Measurements from ENCODE around the gene ADAMTS3. TPM values are rescaled to one million over a fixed set of nuclear protein-coding genes. Genes with fewer than 3 reads are reported as not detected.

ADAMTS3 gene
- total RNA-seq, 1 donor from 2014 or later, result 0.89 TPM

DNA sequence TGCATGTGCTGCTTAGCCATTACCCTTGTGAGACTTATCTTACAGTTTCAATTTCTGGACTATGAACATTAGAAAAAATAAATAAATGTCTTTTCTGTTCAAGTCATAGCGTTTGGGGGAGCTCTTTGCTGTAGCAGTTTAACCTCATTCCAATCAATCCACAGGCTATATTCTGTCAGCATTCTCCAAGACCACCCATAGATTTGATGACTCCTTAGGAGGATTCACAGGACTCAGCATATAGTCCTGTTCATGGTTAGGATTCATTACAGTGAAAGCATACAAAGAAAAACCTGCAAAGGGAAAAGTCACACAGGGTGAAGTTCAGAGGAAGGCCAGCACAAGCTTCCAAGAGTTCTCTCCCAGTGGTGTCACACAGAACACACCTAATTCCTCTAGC lies 180.5 kb downstream of the ADAMTS3 start:
- Mint-ChIP-seq H3K9me3 (ENCODE audit: low read depth) (no peaks in the 10 kb centered on the region), H3K4me3 (ENCODE audit: low read depth) (no peak overlapping the region), H3K27ac (no peak overlapping the region), H3K27me3 (no peaks in the 10 kb centered on the region), H3K4me1 (ENCODE audit: low read depth) (peaks cover 1% of the 10 kb centered on the region), H3K36me3 (ENCODE audit: insufficient read depth) (no peaks in the 10 kb centered on the region)
- DNase-seq (ENCODE audit: low spot score, unreplicated experiment), result no peak
- TF ChIP-seq, protein P1, sequence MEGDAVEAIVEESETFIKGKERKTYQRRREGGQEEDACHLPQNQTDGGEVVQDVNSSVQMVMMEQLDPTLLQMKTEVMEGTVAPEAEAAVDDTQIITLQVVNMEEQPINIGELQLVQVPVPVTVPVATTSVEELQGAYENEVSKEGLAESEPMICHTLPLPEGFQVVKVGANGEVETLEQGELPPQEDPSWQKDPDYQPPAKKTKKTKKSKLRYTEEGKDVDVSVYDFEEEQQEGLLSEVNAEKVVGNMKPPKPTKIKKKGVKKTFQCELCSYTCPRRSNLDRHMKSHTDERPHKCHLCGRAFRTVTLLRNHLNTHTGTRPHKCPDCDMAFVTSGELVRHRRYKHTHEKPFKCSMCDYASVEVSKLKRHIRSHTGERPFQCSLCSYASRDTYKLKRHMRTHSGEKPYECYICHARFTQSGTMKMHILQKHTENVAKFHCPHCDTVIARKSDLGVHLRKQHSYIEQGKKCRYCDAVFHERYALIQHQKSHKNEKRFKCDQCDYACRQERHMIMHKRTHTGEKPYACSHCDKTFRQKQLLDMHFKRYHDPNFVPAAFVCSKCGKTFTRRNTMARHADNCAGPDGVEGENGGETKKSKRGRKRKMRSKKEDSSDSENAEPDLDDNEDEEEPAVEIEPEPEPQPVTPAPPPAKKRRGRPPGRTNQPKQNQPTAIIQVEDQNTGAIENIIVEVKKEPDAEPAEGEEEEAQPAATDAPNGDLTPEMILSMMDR (IDR thresholded peaks at IDR 0.05; ENCODE audit: unreplicated experiment), result no peak

DNA sequence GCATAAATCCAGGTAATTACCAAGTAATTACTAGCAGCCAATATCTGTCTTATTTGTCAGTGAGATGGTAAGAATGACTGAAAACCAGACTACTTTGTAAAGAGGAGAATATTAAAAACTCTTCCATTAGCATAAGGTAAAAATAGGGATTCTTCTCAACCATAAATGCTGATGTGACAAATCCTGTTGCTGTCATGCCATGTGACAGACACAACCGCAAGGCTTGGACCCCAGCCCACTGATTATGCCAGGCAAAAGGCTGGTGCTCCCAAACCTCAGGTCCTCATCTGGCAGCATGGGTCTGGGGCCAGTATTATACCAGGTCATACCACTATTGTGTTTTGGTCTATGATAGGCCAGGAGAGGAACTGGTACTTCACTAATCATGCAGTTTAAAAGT lies 181.1 kb downstream of the ADAMTS3 start:
- Mint-ChIP-seq H3K27me3 (no peaks in the 10 kb centered on the region), H3K27ac (no peak overlapping the region), H3K4me1 (ENCODE audit: low read depth) (peaks cover 7% of the 10 kb centered on the region), H3K4me3 (ENCODE audit: low read depth) (no peak overlapping the region), H3K36me3 (ENCODE audit: insufficient read depth) (no peaks in the 10 kb centered on the region), H3K9me3 (ENCODE audit: low read depth) (no peaks in the 10 kb centered on the region)
- TF ChIP-seq, protein P1 (IDR thresholded peaks at IDR 0.05; ENCODE audit: unreplicated experiment), result no peak
- no peak for DNase-seq (ENCODE audit: low spot score, unreplicated experiment)

- Mint-ChIP-seq H3K9me3 (ENCODE audit: low read depth) (no peaks in the 10 kb centered on the region), H3K27me3 (no peaks in the 10 kb centered on the region), H3K27ac (no peak overlapping the region), H3K4me3 (ENCODE audit: low read depth) (no peak overlapping the region), H3K4me1 (ENCODE audit: low read depth) (peaks cover 7% of the 10 kb centered on the region), H3K36me3 (ENCODE audit: insufficient read depth) (no peaks in the 10 kb centered on the region)
- TF ChIP-seq, protein P1 (IDR thresholded peaks at IDR 0.05; ENCODE audit: unreplicated experiment), result no peak
- DNase-seq (ENCODE audit: low spot score, unreplicated experiment), result no peak
Observed at GRCh38 chr4:72383439-72383838, 185.6 kb downstream of the ADAMTS3 start.

DNA sequence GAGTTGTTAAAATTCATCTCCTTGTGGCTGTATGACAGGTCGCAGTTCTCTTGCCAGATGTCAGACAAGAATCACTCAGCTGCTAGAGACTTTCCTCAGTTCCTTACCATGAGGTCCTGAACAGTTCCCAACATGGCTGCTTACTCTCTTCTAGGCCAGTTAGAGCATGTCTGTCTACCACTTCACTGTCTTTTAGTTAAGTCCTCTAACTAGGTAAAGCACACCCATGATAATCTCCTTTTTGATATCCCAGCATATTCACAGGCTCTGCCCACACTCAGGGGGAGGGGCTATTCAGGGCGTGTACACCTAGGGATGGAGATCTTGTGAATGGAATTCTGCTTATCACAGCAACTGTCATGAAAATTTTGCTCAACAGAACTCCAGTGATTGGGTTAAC lies 190.1 kb downstream of the ADAMTS3 start:
- Mint-ChIP-seq H3K4me3 (ENCODE audit: low read depth) (no peak overlapping the region), H3K9me3 (ENCODE audit: low read depth) (no peaks in the 10 kb centered on the region), H3K36me3 (ENCODE audit: insufficient read depth) (no peaks in the 10 kb centered on the region), H3K27me3 (no peaks in the 10 kb centered on the region), H3K4me1 (ENCODE audit: low read depth) (peaks cover 7% of the 10 kb centered on the region), H3K27ac (no peak overlapping the region)
- TF ChIP-seq, protein P1 (IDR thresholded peaks at IDR 0.05; ENCODE audit: unreplicated experiment), result no peak
- DNase-seq (ENCODE audit: low spot score, unreplicated experiment), result no peak

- no peaks in the 10 kb centered on the region for H3K9me3 Mint-ChIP-seq (ENCODE audit: low read depth)
- DNase-seq (ENCODE audit: low spot score, unreplicated experiment), result no peak
- TF ChIP-seq, protein P1 (IDR thresholded peaks at IDR 0.05; ENCODE audit: unreplicated experiment), result no peak
- H3K27ac Mint-ChIP-seq, result no peak overlapping the region
- H3K4me1 Mint-ChIP-seq (ENCODE audit: low read depth), result no peaks in the 10 kb centered on the region
- H3K27me3 Mint-ChIP-seq, result no peaks in the 10 kb centered on the region
- H3K36me3 Mint-ChIP-seq (ENCODE audit: insufficient read depth), result no peaks in the 10 kb centered on the region
- H3K4me3 Mint-ChIP-seq (ENCODE audit: low read depth), result no peak overlapping the region
Observed at GRCh38 chr4:72377491-72378194, 191.4 kb downstream of the ADAMTS3 start.

Data from progenitor cell of endocrine pancreas (in vitro differentiated cells).